GM12874 (cell line): ENCODE data around the gene PSD4.

Source experiments
- TF ChIP-seq, protein P1 (sequence below): IDR thresholded peaks from 2 replicates; pipeline ENCODE4 v1.5.1; 2011; ENCODE audit warnings: low read depth, mild to moderate bottlenecking, control low read depth, low read length, moderate library complexity; ENCODE audit not compliant: insufficient read depth

The PSD4 gene

DNA sequence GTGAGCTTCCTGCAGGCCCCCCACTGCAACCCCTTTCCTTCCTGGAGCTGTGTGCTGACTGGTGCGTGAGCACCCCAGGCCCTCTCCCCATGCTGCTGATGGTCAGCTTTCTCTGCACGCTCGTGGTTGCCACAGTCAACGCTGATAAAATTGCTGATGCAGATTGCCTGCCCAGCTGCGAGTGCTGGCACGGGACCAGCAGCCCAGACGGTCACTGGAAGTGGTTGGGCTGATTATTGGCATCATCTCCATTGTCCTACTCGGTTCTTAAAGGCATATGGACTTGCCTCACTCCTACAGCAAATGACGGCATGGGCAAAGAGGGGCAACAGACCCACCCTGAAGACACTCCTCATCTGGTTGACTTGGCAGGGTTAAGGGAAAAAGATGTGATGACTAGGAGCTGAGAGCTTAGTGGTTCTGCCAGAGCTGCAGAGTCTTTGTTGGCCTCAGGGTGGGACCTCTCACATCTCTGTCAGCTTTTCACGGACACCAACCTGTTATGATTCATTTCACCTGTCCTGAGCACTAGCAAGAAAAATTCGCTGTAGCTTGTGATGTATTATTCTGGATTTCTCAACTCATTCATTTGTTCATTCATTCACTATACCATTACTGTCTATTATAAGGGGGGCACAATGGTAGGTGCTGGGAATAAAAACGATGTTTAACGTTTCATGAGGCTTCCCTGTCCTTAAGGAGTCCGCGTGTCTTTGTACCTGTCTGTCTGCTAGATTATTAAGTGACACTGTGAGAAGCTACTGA lies 66.6 kb downstream of the PSD4 start:
- TF ChIP-seq, protein P1, sequence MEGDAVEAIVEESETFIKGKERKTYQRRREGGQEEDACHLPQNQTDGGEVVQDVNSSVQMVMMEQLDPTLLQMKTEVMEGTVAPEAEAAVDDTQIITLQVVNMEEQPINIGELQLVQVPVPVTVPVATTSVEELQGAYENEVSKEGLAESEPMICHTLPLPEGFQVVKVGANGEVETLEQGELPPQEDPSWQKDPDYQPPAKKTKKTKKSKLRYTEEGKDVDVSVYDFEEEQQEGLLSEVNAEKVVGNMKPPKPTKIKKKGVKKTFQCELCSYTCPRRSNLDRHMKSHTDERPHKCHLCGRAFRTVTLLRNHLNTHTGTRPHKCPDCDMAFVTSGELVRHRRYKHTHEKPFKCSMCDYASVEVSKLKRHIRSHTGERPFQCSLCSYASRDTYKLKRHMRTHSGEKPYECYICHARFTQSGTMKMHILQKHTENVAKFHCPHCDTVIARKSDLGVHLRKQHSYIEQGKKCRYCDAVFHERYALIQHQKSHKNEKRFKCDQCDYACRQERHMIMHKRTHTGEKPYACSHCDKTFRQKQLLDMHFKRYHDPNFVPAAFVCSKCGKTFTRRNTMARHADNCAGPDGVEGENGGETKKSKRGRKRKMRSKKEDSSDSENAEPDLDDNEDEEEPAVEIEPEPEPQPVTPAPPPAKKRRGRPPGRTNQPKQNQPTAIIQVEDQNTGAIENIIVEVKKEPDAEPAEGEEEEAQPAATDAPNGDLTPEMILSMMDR = no peak

DNA sequence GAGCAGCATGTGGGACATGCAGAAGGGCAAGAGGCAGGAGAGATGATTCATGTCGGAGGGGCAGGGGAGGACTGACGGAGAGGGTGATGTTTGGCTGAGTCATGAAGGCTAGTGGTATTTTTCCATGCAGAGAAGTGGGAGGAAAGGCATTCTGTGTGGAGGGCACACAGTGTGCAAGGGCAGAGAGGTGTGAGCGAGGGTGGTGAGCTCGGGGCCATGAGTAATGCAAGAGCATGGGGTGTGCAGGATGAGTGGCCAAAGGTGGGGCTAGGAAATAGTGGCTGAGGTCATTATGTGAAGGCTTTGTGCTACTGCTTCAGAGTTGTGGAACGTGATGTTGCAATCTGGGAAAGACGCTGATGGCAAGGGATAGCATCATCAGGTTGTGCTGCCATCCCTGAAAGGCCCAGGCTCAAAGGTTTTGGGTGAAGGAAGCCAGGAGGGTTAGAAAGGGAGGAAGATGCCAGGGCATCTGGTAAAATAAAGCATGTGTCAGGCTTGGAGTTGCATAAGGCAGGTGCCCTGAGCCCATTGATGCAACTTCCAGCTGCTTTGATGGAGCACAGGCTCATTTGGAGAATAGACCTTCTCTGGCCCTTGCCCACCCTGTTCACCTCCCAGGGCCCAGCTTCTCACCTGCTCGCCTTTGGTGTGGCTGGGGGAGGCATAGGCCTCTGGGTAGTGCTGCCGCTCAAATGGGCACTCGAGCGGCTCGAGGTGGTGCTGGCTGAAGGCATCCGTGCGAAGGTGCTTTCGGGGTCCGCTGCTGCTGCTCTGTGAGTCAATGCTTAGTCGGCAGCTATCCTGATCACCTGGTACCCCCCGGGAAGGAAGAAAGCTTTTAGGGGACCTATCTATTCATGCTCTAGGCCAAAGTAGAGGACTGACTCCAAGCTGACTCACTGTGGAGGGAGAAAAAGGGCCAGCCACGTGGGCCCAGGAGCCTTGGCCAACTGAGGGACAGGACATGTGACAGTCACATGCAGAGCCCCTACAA lies 67.4 kb downstream of the PSD4 start:
- TF ChIP-seq, protein P1 = no peak

DNA sequence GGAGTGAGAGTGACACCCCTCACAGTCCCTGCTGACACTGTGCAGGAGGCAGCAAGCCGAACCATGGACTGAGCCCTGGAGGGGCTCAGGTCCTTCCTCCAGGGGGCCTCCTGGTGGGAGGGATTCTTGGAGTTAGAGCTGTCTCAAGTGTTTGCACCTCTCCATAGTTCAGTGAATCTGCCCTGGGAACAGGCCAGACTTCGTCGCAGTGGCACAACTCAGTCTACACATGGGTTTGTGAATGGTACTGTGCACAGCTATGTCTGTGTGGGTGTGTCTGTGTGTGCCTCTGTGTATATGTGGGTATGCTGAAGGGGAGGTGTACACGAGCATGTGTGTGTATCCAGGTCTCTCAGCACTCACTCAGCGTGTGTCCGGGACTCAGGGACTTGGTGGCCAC lies 68.6 kb downstream of the PSD4 start:
- TF ChIP-seq, protein P1 = no peak

DNA sequence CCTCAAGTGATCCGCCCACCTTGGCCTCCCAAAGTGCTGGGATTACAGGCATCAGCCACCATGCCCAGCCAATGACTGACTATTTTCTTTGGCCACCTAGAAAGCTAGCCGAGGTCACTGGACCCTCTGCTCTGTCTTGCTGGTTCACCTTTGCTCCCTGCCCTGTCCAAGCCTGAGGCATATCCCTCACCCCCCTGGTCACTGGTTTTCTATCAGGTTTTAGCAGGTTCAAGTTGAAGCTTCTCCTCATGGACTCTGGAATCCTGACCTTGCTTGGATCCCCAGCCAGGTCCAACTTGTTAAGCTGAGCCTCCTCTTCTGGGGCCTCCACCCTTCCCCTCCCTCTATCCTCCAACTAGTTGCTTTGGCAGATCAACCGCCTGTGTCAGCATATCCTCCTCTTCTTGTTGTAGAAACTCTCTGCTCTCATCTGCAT lies 71.5 kb downstream of the PSD4 start:
- TF ChIP-seq, protein P1 = no peak

DNA sequence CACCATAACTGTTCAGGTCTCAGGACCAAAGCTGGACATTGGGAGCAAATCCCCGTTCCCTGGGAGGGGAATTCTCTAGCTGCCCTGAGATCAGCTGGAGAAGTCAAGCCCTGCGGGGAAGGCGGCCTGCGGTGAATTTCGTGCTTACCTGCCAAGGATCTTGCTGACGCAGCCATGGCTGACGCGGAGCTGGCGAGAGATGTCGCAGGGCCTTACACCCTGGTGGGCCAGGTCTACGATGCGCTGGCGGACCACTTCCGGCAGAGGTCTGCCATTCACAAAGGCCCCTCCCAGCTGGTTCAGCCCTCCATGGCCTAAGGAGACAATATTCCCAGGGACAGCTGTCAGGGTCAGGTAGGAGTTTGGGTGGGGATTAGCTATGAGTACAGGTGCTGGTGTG lies 72.8 kb downstream of the PSD4 start:
- TF ChIP-seq, protein P1 = no peak

DNA sequence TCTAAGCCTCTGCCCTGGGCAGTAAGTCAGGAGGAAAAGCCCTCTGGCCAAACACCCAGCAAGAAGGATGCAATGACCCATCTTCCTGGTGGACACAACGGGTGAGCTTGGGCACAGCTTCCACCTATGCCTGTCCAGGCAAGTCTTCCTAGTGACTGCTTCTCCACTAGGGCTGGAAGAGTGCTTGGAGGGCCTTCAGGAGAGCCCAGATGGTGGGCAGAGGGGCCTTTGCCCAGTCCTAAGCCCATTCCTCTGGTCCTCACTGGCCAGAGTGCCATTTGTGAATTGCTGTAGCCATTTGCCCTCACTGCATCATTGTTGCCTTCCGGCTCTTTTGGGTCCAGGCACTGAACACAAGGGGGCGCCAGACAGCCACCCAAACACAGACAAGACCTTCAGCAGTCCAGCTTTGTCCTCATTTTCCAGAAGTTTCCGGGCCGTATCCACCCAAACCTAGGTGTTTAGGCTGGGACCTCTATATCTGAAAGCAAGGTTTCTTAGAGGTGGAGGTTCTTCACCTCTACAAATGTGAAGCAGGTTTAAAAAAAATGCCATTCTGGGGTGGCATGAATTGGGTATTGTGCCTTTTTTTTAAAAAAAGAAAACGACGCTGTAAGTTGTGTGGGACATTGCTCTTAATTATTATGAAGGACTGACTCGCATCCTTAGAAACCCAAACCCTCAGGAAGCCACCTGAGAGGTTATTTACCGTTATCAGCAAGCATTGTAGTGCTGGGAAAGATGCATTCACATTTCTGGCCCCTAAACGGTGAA lies 75.4 kb downstream of the PSD4 start:
- TF ChIP-seq, protein P1 = peak; percentile 95
